ENCODE measurements around the gene IRAK3. TPM values are rescaled to one million over a fixed set of nuclear protein-coding genes. Genes with fewer than 3 reads are reported as not detected.

The IRAK3 gene
- total RNA-seq, 1 donor from 2014 or later, result 2.2 TPM

- DNase-seq (ENCODE audit: low spot score in 2 of 2, unreplicated experiment in 2 of 2), result no peak
- no peak for TF ChIP-seq CTCF (IDR thresholded peaks at IDR 0.05; ENCODE audit: unreplicated experiment)
- Mint-ChIP-seq H3K4me1 (peaks cover 18% of the 10 kb centered on the region), H3K4me3 (no peak overlapping the region), H3K27me3 (ENCODE audit: low read depth) (peaks cover 12% of the 10 kb centered on the region), H3K36me3 (no peaks in the 10 kb centered on the region), H3K27ac (no peak overlapping the region), H3K9me3 (no peaks in the 10 kb centered on the region)
These were observed 51.2 kb downstream of the IRAK3 start for GRCh38 chr12:66240096-66240820.

GRCh38 chr12:66241061-66242043, 52.3 kb downstream of the IRAK3 start:
- no peak for TF ChIP-seq CTCF (IDR thresholded peaks at IDR 0.05; ENCODE audit: unreplicated experiment)
- no peak for DNase-seq (ENCODE audit: low spot score in 2 of 2, unreplicated experiment in 2 of 2)
- peaks cover 9% of the 10 kb centered on the region for H3K27me3 Mint-ChIP-seq (ENCODE audit: low read depth)
- H3K9me3 Mint-ChIP-seq, result no peaks in the 10 kb centered on the region
- H3K36me3 Mint-ChIP-seq, result no peaks in the 10 kb centered on the region
- peaks cover 15% of the 10 kb centered on the region for H3K4me1 Mint-ChIP-seq
- no peak overlapping the region for H3K27ac Mint-ChIP-seq
- no peak overlapping the region for H3K4me3 Mint-ChIP-seq

- peaks cover 15% of the 10 kb centered on the region for H3K4me1 Mint-ChIP-seq
- DNase-seq (ENCODE audit: low spot score in 2 of 2, unreplicated experiment in 2 of 2), result no peak
- no peak overlapping the region for H3K4me3 Mint-ChIP-seq
- H3K27ac Mint-ChIP-seq, result no peak overlapping the region
- H3K36me3 Mint-ChIP-seq, result no peaks in the 10 kb centered on the region
- peaks cover 5% of the 10 kb centered on the region for H3K27me3 Mint-ChIP-seq (ENCODE audit: low read depth)
- TF ChIP-seq CTCF (IDR thresholded peaks at IDR 0.05; ENCODE audit: unreplicated experiment), result no peak
- no peaks in the 10 kb centered on the region for H3K9me3 Mint-ChIP-seq
These were observed 53.3 kb downstream of the IRAK3 start for GRCh38 chr12:66242311-66242710.

GRCh38 chr12:66243911-66244310, 54.9 kb downstream of the IRAK3 start:
- no peaks in the 10 kb centered on the region for H3K27me3 Mint-ChIP-seq (ENCODE audit: low read depth)
- H3K4me3 Mint-ChIP-seq, result no peak overlapping the region
- H3K4me1 Mint-ChIP-seq, result peaks cover 6% of the 10 kb centered on the region
- H3K36me3 Mint-ChIP-seq, result no peaks in the 10 kb centered on the region
- TF ChIP-seq CTCF (IDR thresholded peaks at IDR 0.05; ENCODE audit: unreplicated experiment), result no peak
- no peaks in the 10 kb centered on the region for H3K9me3 Mint-ChIP-seq
- DNase-seq (ENCODE audit: low spot score in 2 of 2, unreplicated experiment in 2 of 2), result no peak
- no peak overlapping the region for H3K27ac Mint-ChIP-seq

- no peak overlapping the region for H3K4me3 Mint-ChIP-seq
- peaks cover 4% of the 10 kb centered on the region for H3K4me1 Mint-ChIP-seq
- no peaks in the 10 kb centered on the region for H3K9me3 Mint-ChIP-seq
- no peak overlapping the region for H3K27ac Mint-ChIP-seq
- no peaks in the 10 kb centered on the region for H3K27me3 Mint-ChIP-seq (ENCODE audit: low read depth)
- no peak for DNase-seq (ENCODE audit: low spot score in 2 of 2, unreplicated experiment in 2 of 2)
- no peaks in the 10 kb centered on the region for H3K36me3 Mint-ChIP-seq
- TF ChIP-seq CTCF (IDR thresholded peaks at IDR 0.05; ENCODE audit: unreplicated experiment), result no peak
These were observed 55.4 kb downstream of the IRAK3 start for GRCh38 chr12:66244446-66244845.
